T-cell (primary cell): Measurements from ENCODE around the gene TRIM65. TPM values are rescaled to one million over a fixed set of nuclear protein-coding genes. Genes with fewer than 3 reads are reported as not detected.

Experiments
- ATAC-seq, 4 experiments: fragments of 200-7000 bp in 3 of 4; fragments of 150-1000 bp in 1 of 4; cut with Tn5 transposase; replicated peaks in 1 of 4; 1 replicate in 3 of 4; 2 replicates in 1 of 4; pipeline ENCODE4 v1.10.0; 2021; ENCODE audit warnings: moderate library complexity in 3 of 4, mild to moderate bottlenecking in 2 of 4, moderate number of reproducible peaks in 1 of 4
- CTCF ChIA-PET, 2 donors: fragments of 300-600 bp; sonication (Branson Sonifier 250); formaldehyde crosslinking; loops; one replicate each; lab custom pipeline; 2022; ENCODE audit warnings: antibody characterized with exemption in 2 of 2; lab: Charles Lee
- POLR2A ChIA-PET, 2 donors: fragments of 300-600 bp; sonication (Branson Sonifier 250); formaldehyde crosslinking; loops; one replicate each; lab custom pipeline; 2022; ENCODE audit warnings: antibody characterized with exemption in 2 of 2; lab: Charles Lee
- DNase-seq, 35 experiments: peaks; one replicate each; pipeline versions ENCODE4 v3.0.0 to v3.0.0-alpha.2; 2013 to 2023
- H3K27ac ChIP-seq: one replicate; pipeline ENCODE4 v1.5.1; 2013; ENCODE audit warnings: low read length
- H3K27me3 ChIP-seq, 2 experiments: replicated peaks in 1 of 2; 1 replicate in 1 of 2; 2 replicates in 1 of 2; pipeline versions ENCODE4 v1.6.1 to v1.7.0; 2013; ENCODE audit warnings: low read length in 1 of 2, mixed read lengths in 1 of 2; ENCODE audit not compliant: control insufficient read depth in 2 of 2, insufficient read depth in 2 of 2; ENCODE audit errors: extremely low read depth in 1 of 2
- H3K36me3 ChIP-seq, 2 donors: 1 replicate in 1 of 2; 2 replicates in 1 of 2; pipeline versions ENCODE4 v1.6.1 to v1.7.0; 2013; ENCODE audit warnings: low read length in 1 of 2; ENCODE audit not compliant: control insufficient read depth in 2 of 2, insufficient read depth in 1 of 2; ENCODE audit errors: extremely low read depth in 1 of 2
- H3K4me1 ChIP-seq, 2 experiments: 1 replicate in 1 of 2; 2 replicates in 1 of 2; pipeline versions ENCODE4 v1.6.1 to v1.7.0; 2013; ENCODE audit warnings: low read length in 2 of 2, mixed read lengths in 1 of 2; ENCODE audit not compliant: insufficient read depth in 2 of 2, control insufficient read depth in 1 of 2; ENCODE audit errors: extremely low read depth in 1 of 2
- H3K4me3 ChIP-seq, 2 donors: 1 replicate in 1 of 2; 2 replicates in 1 of 2; pipeline versions ENCODE4 v1.5.1 to v1.7.0; 2013; ENCODE audit warnings: mild to moderate bottlenecking in 2 of 2, low read length in 1 of 2, moderate library complexity in 1 of 2; ENCODE audit not compliant: control insufficient read depth in 1 of 2; ENCODE audit errors: extremely low read depth in 1 of 2
- H3K9me3 ChIP-seq: 2 replicates; pipeline ENCODE4 v1.7.0; 2013
- H3K27ac Mint-ChIP-seq, 2 donors: one replicate each; pipeline ENCODE4 v1.8.0; 2020 to 2021; ENCODE audit warnings: mild to moderate bottlenecking in 2 of 2, mixed read lengths in 2 of 2
- H3K27me3 Mint-ChIP-seq, 2 donors: one replicate each; pipeline ENCODE4 v1.8.0; 2021 to 2022; ENCODE audit warnings: mixed read lengths in 2 of 2
- H3K36me3 Mint-ChIP-seq: one replicate; pipeline ENCODE4 v1.8.0; 2021; ENCODE audit warnings: mixed read lengths
- H3K4me1 Mint-ChIP-seq, 3 donors: one replicate each; pipeline ENCODE4 v1.8.0; 2020 to 2022; ENCODE audit warnings: mixed read lengths in 3 of 3, mild to moderate bottlenecking in 1 of 3
- H3K4me3 Mint-ChIP-seq, 3 donors: one replicate each; pipeline ENCODE4 v1.8.0; 2020 to 2022; ENCODE audit warnings: mild to moderate bottlenecking in 3 of 3, mixed read lengths in 3 of 3, moderate library complexity in 3 of 3
- H3K9me3 Mint-ChIP-seq, 3 donors: one replicate each; pipeline ENCODE4 v1.8.0; 2020 to 2022; ENCODE audit warnings: mixed read lengths in 3 of 3
- WGBS: methylation state at CpG from one replicate; pipeline ENCODE4 v1.1.5; 2013; ENCODE audit warnings: missing lambda C conversion rate; ENCODE audit not compliant: insufficient coverage; 5-methylcytosine and 5-hydroxymethylcytosine counted together
- total RNA-seq, 35 experiments: library from RNA in 6 of 35; stranded (reverse) in 6 of 35; fragments of 120-200 nt in 1 of 35; gene quantifications; one replicate each; pipeline versions ENCODE4 v1.2.1 to v1.2.4 and lab custom pipeline; 2013 to 2026

TRIM65 gene
- total RNA-seq, 5 donors from 2014 or later (not counting 1 experiment from before 2014, with no cell fraction given) = 22.1 to 52.2 (median 45.9) TPM

DNA sequence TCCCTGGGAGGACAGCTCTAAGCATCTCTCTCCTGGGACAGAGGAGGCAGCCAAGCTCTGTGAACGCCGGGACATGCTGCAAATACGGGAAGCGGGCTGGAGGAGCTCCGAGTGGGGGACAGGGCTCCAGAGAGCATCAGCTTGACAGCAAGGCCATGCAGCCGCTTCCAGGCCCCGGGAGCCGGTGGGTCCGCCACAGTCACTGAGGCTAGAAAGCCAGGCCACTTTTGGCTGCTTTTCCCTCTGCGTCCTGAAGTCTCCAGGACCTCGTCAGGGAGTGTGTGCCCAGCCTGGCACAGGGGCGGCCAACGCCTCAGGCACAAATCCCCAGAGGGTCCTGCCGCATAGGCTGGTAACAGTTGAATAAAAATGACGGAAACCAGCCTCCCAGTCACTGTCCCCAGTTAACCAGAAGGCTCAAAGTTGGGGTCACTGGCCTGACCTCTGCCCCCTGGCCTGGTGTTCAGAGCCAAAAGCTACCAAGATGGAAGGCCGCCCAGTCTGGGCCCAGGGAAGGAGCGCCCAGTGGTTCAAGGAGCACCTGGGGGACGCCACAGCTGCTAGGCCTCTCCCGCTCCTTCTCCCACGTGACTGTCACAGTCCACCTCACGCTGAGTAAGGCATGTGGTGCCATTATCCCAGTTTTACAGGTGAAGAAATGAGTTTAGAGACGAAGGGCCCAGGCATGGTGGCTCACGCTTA lies 3.2 kb upstream of the TRIM65 start:
- peaks cover 8% of the 10 kb centered on the region for H3K36me3 Mint-ChIP-seq
- ChIA-PET POLR2A (interaction anchor here in 1 of 2 donors (0.6 kb wide), 1 partner anchor 104 kb away, joined by 6 read pairs; no protein-coding TSS in a partner anchor), CTCF (no interaction called here)
- no peak overlapping the region for H3K27ac Mint-ChIP-seq
- DNase-seq (no peak), ATAC-seq (no peak)
- Histone ChIP-seq H3K36me3 (peaks cover 12 to 52% of the 10 kb centered on the region in 2 donors), H3K27ac (no peak overlapping the region), H3K4me1 (peaks cover 4 to 32% of the 10 kb centered on the region in 2 experiments), H3K4me3 (no peak overlapping the region), H3K9me3 (no peaks in the 10 kb centered on the region), H3K27me3 (no peaks in the 10 kb centered on the region)
- no peak overlapping the region for H3K4me3 Mint-ChIP-seq
- no peaks in the 10 kb centered on the region for H3K27me3 Mint-ChIP-seq
- WGBS = 98% methylated on average over 22 of the region's 23 CpGs
- H3K4me1 Mint-ChIP-seq = peaks cover 17 to 26% (median 23%) of the 10 kb centered on the region in 3 donors
- no peaks in the 10 kb centered on the region for H3K9me3 Mint-ChIP-seq

DNA sequence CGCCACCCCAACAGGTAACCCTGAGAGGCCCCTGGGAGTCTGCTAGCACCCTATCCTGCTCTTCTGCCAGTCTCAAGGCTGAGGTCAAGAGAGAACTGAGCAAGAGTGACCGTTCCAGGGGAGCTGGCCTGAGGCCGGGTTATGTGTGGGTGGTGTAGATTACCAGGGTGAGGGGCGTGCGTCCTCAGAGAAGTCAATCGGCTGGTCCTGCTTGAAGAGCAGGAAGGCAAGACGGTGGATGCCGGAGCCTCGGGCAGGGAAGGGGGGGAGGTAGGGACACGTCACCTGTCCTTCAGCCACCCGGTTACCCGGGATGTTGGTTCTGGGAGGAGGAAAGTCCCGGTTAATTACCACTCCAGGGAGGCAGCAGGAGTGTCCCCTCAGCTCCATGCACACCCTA lies 2.6 kb upstream of the TRIM65 start:
- Mint-ChIP-seq H3K36me3 (peaks cover 8% of the 10 kb centered on the region), H3K4me1 (peaks cover 20 to 26% (median 24%) of the 10 kb centered on the region in 3 donors), H3K27ac (no peak overlapping the region), H3K9me3 (no peaks in the 10 kb centered on the region), H3K27me3 (no peaks in the 10 kb centered on the region), H3K4me3 (no peak overlapping the region)
- Histone ChIP-seq H3K9me3 (no peaks in the 10 kb centered on the region), H3K4me3 (no peak overlapping the region), H3K27me3 (no peaks in the 10 kb centered on the region), H3K4me1 (peaks cover 4 to 36% of the 10 kb centered on the region in 2 experiments), H3K36me3 (peaks cover 12 to 52% of the 10 kb centered on the region in 2 donors), H3K27ac (no peak overlapping the region)
- 98% methylated on average over 12 of the region's 13 CpGs for WGBS
- DNase-seq = no peak
- POLR2A ChIA-PET = no interaction called here
- no peak for ATAC-seq
- CTCF ChIA-PET = no interaction called here

DNA sequence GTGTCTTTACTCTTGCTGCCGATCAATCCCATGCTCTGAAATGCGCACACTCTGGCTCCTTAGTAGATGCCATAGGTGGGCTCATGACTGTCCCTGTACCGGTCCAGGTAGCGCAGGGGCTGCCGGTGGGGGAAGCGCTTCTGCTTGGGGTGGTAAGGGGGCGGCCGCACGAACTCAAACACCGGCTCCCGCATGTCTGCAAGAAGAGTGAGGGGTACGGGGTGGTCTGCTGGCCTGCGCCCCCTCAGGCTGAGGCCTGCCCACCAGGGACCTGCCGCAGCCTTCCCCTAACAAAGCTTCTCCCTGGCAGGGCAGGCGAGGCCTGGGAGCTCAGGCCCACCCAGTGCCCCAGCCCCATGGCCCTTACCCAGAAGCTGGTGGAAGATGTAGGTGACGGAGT lies 2.0 kb upstream of the TRIM65 start:
- ATAC-seq = no peak
- ChIA-PET POLR2A (interaction anchor here in 1 of 2 donors (0.6 kb wide), 1 partner anchor 149 kb away, joined by 5 read pairs; no protein-coding TSS in a partner anchor), CTCF (interaction anchor here in 1 of 2 donors (0.6 kb wide), 1 partner anchor 447 kb away, joined by 7 read pairs; no protein-coding TSS in a partner anchor)
- Histone ChIP-seq H3K9me3 (no peaks in the 10 kb centered on the region), H3K4me1 (peaks cover 4 to 36% of the 10 kb centered on the region in 2 experiments), H3K36me3 (peaks cover 12 to 52% of the 10 kb centered on the region in 2 donors), H3K4me3 (no peak overlapping the region), H3K27me3 (no peaks in the 10 kb centered on the region), H3K27ac (no peak overlapping the region)
- no peak overlapping the region for H3K27ac Mint-ChIP-seq
- WGBS = 98% methylated on average over 7 of the region's 16 CpGs
- DNase-seq = no peak
- no peaks in the 10 kb centered on the region for H3K27me3 Mint-ChIP-seq
- H3K9me3 Mint-ChIP-seq = no peaks in the 10 kb centered on the region
- H3K36me3 Mint-ChIP-seq = peaks cover 8% of the 10 kb centered on the region
- peaks cover 21 to 28% (median 26%) of the 10 kb centered on the region in 3 donors for H3K4me1 Mint-ChIP-seq
- H3K4me3 Mint-ChIP-seq = no peak overlapping the region

DNA sequence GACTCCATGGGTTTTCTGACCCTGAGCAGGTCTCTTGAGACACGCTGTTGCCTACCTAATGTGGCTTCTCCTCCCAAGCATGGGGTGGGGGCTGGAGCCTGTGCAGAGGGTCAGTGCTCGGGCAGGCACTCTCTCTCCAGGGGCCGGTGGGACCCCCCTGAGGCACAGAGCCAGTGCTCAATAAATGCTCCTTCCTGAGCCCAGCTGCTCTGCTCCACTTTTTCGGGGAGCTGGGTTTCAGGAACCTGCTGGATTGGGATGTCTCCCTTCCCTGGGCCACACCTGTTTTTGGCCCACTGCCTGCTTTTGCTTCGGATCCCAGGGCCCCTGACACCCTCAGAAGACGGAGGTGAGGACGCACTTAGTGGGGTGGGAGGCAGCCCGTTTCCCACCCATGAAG lies 1.3 kb upstream of the TRIM65 start:
- DNase-seq (no peak), ATAC-seq (no peak)
- CTCF ChIA-PET = interaction anchor here in 1 of 2 donors (0.6 kb wide), 1 partner anchor 446 kb away, joined by 7 read pairs; no protein-coding TSS in a partner anchor
- POLR2A ChIA-PET = interaction anchor here in 1 of 2 donors (0.6 kb wide), 1 partner anchor 149 kb away, joined by 5 read pairs; no protein-coding TSS in a partner anchor
- H3K27me3 Mint-ChIP-seq = no peaks in the 10 kb centered on the region
- no peak overlapping the region for H3K4me3 ChIP-seq
- H3K36me3 Mint-ChIP-seq = peaks cover 8% of the 10 kb centered on the region
- 89% methylated on average over 8 of the region's 8 CpGs for WGBS
- H3K27me3 ChIP-seq = no peaks in the 10 kb centered on the region
- H3K27ac ChIP-seq = no peak overlapping the region
- H3K36me3 ChIP-seq = peaks cover 12 to 50% of the 10 kb centered on the region in 2 donors
- peak overlapping the region; percentile 80 to 82 for H3K27ac Mint-ChIP-seq
- H3K9me3 ChIP-seq = no peaks in the 10 kb centered on the region
- no peaks in the 10 kb centered on the region for H3K9me3 Mint-ChIP-seq
- H3K4me3 Mint-ChIP-seq = peak overlapping the region in 2 of 3 donors; percentile 76 to 82
- peaks cover 4 to 34% of the 10 kb centered on the region in 2 experiments for H3K4me1 ChIP-seq
- H3K4me1 Mint-ChIP-seq = peaks cover 24 to 29% (median 26%) of the 10 kb centered on the region in 3 donors

DNA sequence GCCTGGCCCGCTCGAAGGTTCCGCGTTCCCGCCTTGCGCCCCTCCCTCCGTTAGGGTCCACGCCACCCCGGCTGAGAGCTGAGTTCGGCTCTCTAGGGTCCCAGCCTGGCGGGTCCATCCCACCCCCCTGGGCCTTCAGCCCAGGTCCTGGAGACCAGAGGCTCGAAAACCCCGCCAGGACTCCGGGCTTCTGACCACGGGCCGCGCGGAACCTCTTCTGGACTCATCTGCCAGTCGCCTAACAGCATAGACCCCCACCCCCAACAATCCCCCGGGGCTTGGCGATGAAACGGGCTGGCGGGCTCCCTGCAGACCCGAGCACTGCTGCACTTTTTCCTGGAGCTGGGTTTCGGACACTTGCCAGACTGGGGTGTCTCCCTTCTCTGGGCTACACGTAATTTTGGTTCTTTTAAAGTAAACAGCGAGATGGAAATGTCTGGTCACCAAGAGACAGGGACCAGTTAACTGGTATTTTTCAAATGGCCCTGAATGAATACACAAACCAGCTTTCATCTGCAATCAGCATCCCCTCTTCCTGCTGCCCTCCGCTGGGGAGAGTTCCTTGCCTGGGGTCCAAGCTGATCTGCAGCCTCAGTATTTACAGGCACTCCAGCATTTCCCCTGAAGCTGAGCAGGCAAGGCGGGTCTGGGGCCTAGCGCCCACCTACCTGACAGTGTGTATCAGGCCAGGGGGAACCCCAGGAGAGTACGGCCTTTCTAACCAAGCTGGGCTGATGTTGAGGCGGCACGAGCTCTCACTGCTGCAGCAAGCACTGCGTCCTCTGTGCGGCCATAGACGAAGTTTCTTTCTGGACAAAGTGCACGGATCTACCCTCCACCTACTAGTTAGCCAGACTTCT lies 639 bp upstream of the TRIM65 start:
- H3K27me3 ChIP-seq = no peaks in the 10 kb centered on the region
- peak overlapping the region; percentile 80 to 82 for H3K27ac Mint-ChIP-seq
- DNase-seq = no peak
- peak overlapping the region; percentile 60 for H3K27ac ChIP-seq
- ChIA-PET CTCF (interaction anchor here in 1 of 2 donors (0.8 to 1.8 kb wide), 2 partner anchors 33 to 42 kb away, joined by 6 to 10 read pairs; partner anchors contain the start of gene WBP2), POLR2A (no interaction called here)
- peaks cover 8% of the 10 kb centered on the region for H3K36me3 Mint-ChIP-seq
- H3K9me3 Mint-ChIP-seq = no peaks in the 10 kb centered on the region
- 85% methylated on average over 23 of the region's 37 CpGs for WGBS
- peaks cover 4 to 34% of the 10 kb centered on the region in 2 experiments for H3K4me1 ChIP-seq
- no peak for ATAC-seq
- H3K36me3 ChIP-seq = peaks cover 12 to 48% of the 10 kb centered on the region in 2 donors
- peak overlapping the region; percentile 67 to 82 (median 76) for H3K4me3 Mint-ChIP-seq
- no peaks in the 10 kb centered on the region for H3K27me3 Mint-ChIP-seq
- no peaks in the 10 kb centered on the region for H3K9me3 ChIP-seq
- H3K4me1 Mint-ChIP-seq = peaks cover 24 to 29% (median 26%) of the 10 kb centered on the region in 3 donors
- peak overlapping the region in 1 of 2 donors; percentile 63 for H3K4me3 ChIP-seq
